Measurements from ENCODE around the gene SLC16A8. TPM values are rescaled to one million over a fixed set of nuclear protein-coding genes. Genes with fewer than 3 reads are reported as not detected.

The SLC16A8 gene
- total and polyA plus RNA-seq, 9 of the 15 experiments (the other 6 are each of a cell fraction or from before 2014, with no cell fraction given), result not detected

- TF ChIP-seq, protein P1, sequence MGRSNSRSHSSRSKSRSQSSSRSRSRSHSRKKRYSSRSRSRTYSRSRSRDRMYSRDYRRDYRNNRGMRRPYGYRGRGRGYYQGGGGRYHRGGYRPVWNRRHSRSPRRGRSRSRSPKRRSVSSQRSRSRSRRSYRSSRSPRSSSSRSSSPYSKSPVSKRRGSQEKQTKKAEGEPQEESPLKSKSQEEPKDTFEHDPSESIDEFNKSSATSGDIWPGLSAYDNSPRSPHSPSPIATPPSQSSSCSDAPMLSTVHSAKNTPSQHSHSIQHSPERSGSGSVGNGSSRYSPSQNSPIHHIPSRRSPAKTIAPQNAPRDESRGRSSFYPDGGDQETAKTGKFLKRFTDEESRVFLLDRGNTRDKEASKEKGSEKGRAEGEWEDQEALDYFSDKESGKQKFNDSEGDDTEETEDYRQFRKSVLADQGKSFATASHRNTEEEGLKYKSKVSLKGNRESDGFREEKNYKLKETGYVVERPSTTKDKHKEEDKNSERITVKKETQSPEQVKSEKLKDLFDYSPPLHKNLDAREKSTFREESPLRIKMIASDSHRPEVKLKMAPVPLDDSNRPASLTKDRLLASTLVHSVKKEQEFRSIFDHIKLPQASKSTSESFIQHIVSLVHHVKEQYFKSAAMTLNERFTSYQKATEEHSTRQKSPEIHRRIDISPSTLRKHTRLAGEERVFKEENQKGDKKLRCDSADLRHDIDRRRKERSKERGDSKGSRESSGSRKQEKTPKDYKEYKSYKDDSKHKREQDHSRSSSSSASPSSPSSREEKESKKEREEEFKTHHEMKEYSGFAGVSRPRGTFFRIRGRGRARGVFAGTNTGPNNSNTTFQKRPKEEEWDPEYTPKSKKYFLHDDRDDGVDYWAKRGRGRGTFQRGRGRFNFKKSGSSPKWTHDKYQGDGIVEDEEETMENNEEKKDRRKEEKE (IDR thresholded peaks at IDR 0.05; ENCODE audit: borderline replicate concordance in 1 of 2, control insufficient read depth in 1 of 2, low read depth in 2 of 2, low read length in 1 of 2), result no peak
These were observed 43.9 kb upstream of the SLC16A8 start (continued) for GRCh38 chr22:38127869-38128268.

DNA sequence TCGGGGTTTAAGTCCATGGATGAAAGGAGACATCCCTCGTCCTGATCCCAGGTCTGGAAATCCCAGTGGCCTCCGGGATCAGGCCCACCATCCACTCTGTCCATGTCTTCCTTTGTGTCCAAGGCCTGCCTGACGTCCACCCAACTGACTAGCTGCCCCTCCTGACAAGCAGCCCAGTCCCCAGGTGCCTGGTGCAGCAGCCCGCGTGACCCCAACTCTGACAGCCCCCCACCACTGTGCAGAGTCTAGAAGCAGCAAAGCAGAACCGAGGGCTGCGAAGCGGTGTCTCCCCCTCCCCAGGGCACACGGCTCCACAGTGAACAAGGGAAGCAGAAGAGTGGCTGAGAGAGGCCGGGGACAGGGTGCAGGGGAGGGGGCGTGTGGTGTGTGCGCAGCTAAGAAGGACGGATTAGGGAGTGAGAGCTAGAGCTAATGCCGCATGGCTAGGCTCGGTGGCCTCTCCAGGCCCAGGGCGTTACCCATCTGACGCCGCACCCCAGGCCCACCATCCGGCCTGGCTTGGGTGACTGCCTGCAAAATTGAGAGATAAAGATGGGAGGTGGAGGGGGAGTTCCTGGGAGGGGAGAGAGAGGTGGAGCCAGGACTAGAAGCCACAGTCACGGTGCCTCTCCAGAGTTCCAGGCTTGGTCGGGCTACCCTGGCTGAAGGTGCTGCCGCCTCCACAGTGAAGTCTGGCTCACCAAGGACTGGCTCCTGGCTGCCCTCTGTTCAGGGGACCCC is 43.1 kb upstream of the SLC16A8 start:
- H4K20me1 ChIP-seq (replicated peaks; ENCODE audit: control insufficient read depth, insufficient read depth, low read length), result no peaks in the 10 kb centered on the region
- CTCF ChIA-PET (ENCODE audit: low intra/inter-chr PET ratio), result no interaction called here
- H3K9me1 ChIP-seq (ENCODE audit: control insufficient read depth, insufficient read depth, low read length), result peaks cover 3% of the 10 kb centered on the region
- peak overlapping the region; percentile 58 for H3K4me2 ChIP-seq (ENCODE audit: insufficient read depth, low read length)
- no peaks in the 10 kb centered on the region for H3K36me3 ChIP-seq (ENCODE audit: control insufficient read depth, insufficient read depth, low read length)
- ATAC-seq (peak; percentile 96), DNase-seq (ENCODE audit: extremely low read depth in 1 of 4, low spot score in 3 of 4) (peak; percentile 82 to 90 (median 84)), FAIRE-seq (peak; percentile 86)
- intact Hi-C loops (cut with micrococcal nuclease), result no loop called here
- in situ Hi-C loops (cut with MboI), result no loop called here
- no peaks in the 10 kb centered on the region for H3K27me3 ChIP-seq (ENCODE audit: control insufficient read depth in 2 of 2, insufficient read depth in 2 of 2, low read length in 2 of 2)
- no peaks in the 10 kb centered on the region for H3K9me3 ChIP-seq (replicated peaks; ENCODE audit: control insufficient read depth, insufficient read depth, low read depth, low read length)
- H3K4me3 ChIP-seq, result no peak overlapping the region
- 24% methylated on average over 15 of the region's 23 CpGs for WGBS (ENCODE audit: insufficient coverage, low coverage, missing lambda C conversion rate)
- peaks cover 18 to 43% of the 10 kb centered on the region in 2 experiments for H3K4me1 ChIP-seq (replicated peaks in 1 of 2; ENCODE audit: control insufficient read depth in 2 of 2, insufficient read depth in 2 of 2, low read length in 2 of 2)
- H3K27ac ChIP-seq (ENCODE audit: extremely low read depth, low read depth, low read length), result peak overlapping the region; percentile 84
- H3K9ac ChIP-seq (ENCODE audit: insufficient read depth in 1 of 2, low read depth in 2 of 2, low read length in 2 of 2), result peak overlapping the region; percentile 73 to 91
- H3K79me2 ChIP-seq (ENCODE audit: control insufficient read depth, insufficient read depth, low read length), result no peaks in the 10 kb centered on the region
- H2AFZ ChIP-seq (ENCODE audit: low read depth, low read length), result peak overlapping the region; percentile 85
- POLR2A ChIA-PET, result interaction anchor here (0.7 kb wide), 1 partner anchor 18 kb away, joined by 5 read pairs; no protein-coding TSS in a partner anchor
- no TSS peak for BruUV-seq (replicated peaks)
- TF ChIP-seq BHLHE40 (IDR thresholded peaks at IDR 0.05; ENCODE audit: low read length), result no peak
- TF ChIP-seq MEF2A (IDR thresholded peaks at IDR 0.05; ENCODE audit: control insufficient read depth, low read depth, low read length), result no peak
- TF ChIP-seq HDAC1 (IDR thresholded peaks at IDR 0.05), result peak in 1 of 2 experiments; percentile 38; a peak in 1 of 4 replicates
- no peak for TF ChIP-seq USF1 (CRISPR knock-in tag; IDR thresholded peaks at IDR 0.05)
- TF ChIP-seq ATF4 (CRISPR knock-in tag; IDR thresholded peaks at IDR 0.05), result 0 out of 2 replicates have a peak, but pooled peaks have one; percentile 24
- peak; percentile 64 for TF ChIP-seq ZFX (CRISPR knock-in tag; IDR thresholded peaks at IDR 0.05)
- TF ChIP-seq HDAC2 (IDR thresholded peaks at IDR 0.05), result 0 out of 2 replicates have a peak, but pooled peaks have one; percentile 48
- TF ChIP-seq TSC22D4 (tag; IDR thresholded peaks at IDR 0.05), result no peak
- TF ChIP-seq RNF2 (IDR thresholded peaks at IDR 0.05), result peak; percentile 74
- TF ChIP-seq GATA2 (CRISPR knock-in tag; IDR thresholded peaks at IDR 0.05), result peak; percentile 39; the same call in 1 of the 2 replicates
- no peak for TF ChIP-seq TGIF2 (CRISPR knock-in tag; IDR thresholded peaks at IDR 0.05)
- peak; percentile 75 for TF ChIP-seq L3MBTL2 (IDR thresholded peaks at IDR 0.05)
- TF ChIP-seq TFE3 (CRISPR knock-in tag; IDR thresholded peaks at IDR 0.05), result no peak
